ACC112 (cell line): ENCODE measurements around the gene SNX1.

ENCODE experiments used
- H2AFZ ChIP-seq: fragments of 200-600 bp; sonication (generic); one replicate; pipeline ENCODE4 v1.6.0; 2017; ENCODE audit warnings: antibody characterized with exemption, low read length; ENCODE audit not compliant: unreplicated experiment
- H3K27ac ChIP-seq: fragments of 200-600 bp; sonication (generic); 2 replicates; pipeline ENCODE4 v1.5.1; 2014; ENCODE audit warnings: low read depth, mild to moderate bottlenecking, antibody characterized with exemption, low read length, moderate library complexity
- H3K27me3 ChIP-seq: fragments of 200-600 bp; sonication (generic); 2 replicates; pipeline ENCODE4 v1.6.1; 2014; ENCODE audit warnings: mild to moderate bottlenecking, antibody characterized with exemption, low read length, moderate library complexity, mixed read lengths; ENCODE audit not compliant: insufficient read depth
- H3K36me3 ChIP-seq: fragments of 200-600 bp; sonication (generic); 2 replicates; pipeline ENCODE4 v1.6.1; 2016; ENCODE audit warnings: mild to moderate bottlenecking, antibody characterized with exemption, low read length, moderate library complexity, mixed read lengths; ENCODE audit not compliant: insufficient read depth
- H3K4me1 ChIP-seq: fragments of 200-600 bp; sonication (generic); one replicate; pipeline ENCODE4 v1.6.1; 2016; ENCODE audit warnings: low read length, mixed read lengths; ENCODE audit not compliant: insufficient read depth, unreplicated experiment, control insufficient read depth
- H3K4me3 ChIP-seq: fragments of 200-600 bp; sonication (generic); 2 replicates; pipeline ENCODE4 v1.5.1; 2014; ENCODE audit warnings: mild to moderate bottlenecking, low read depth, low read length
- H3K79me2 ChIP-seq: fragments of 200-600 bp; sonication (generic); one replicate; pipeline ENCODE4 v1.6.0; 2016; ENCODE audit warnings: low read length; ENCODE audit not compliant: control insufficient read depth, unreplicated experiment, insufficient read depth

Gene SNX1

GRCh38 chr15:64156652-64157331, 61.0 kb downstream of the SNX1 start:
- Histone ChIP-seq H3K4me1 (peaks cover 17% of the 10 kb centered on the region), H3K27me3 (peaks cover 13% of the 10 kb centered on the region), H3K27ac (no peak overlapping the region), H2AFZ (no peak overlapping the region), H3K4me3 (no peak overlapping the region), H3K79me2 (peaks cover 20% of the 10 kb centered on the region), H3K36me3 (peaks cover 33% of the 10 kb centered on the region)

GRCh38 chr15:64157599-64158125, 61.9 kb downstream of the SNX1 start:
- H2AFZ ChIP-seq = no peak overlapping the region
- H3K27ac ChIP-seq = no peak overlapping the region
- no peak overlapping the region for H3K4me3 ChIP-seq
- peaks cover 13% of the 10 kb centered on the region for H3K4me1 ChIP-seq
- H3K27me3 ChIP-seq = peaks cover 5% of the 10 kb centered on the region
- H3K79me2 ChIP-seq = peaks cover 28% of the 10 kb centered on the region
- H3K36me3 ChIP-seq = peaks cover 33% of the 10 kb centered on the region

GRCh38 chr15:64158363-64159134, 62.8 kb downstream of the SNX1 start:
- peaks cover 33% of the 10 kb centered on the region for H3K36me3 ChIP-seq
- H3K27me3 ChIP-seq = no peaks in the 10 kb centered on the region
- H3K27ac ChIP-seq = no peak overlapping the region
- H2AFZ ChIP-seq = no peak overlapping the region
- no peak overlapping the region for H3K4me3 ChIP-seq
- peaks cover 15% of the 10 kb centered on the region for H3K4me1 ChIP-seq
- peaks cover 29% of the 10 kb centered on the region for H3K79me2 ChIP-seq

- Histone ChIP-seq H3K4me1 (peaks cover 19% of the 10 kb centered on the region), H3K27me3 (no peaks in the 10 kb centered on the region)
These were observed 66.1 kb downstream of the SNX1 start for GRCh38 chr15:64161688-64162477.

GRCh38 chr15:64162478-64162868, 66.7 kb downstream of the SNX1 start:
- Histone ChIP-seq H3K27ac (peak overlapping the region; percentile 62), H3K4me1 (peaks cover 19% of the 10 kb centered on the region), H2AFZ (no peak overlapping the region), H3K36me3 (peaks cover 23% of the 10 kb centered on the region), H3K79me2 (peaks cover 29% of the 10 kb centered on the region), H3K4me3 (peak overlapping the region; percentile 97), H3K27me3 (no peaks in the 10 kb centered on the region)

More at GRCh38 chr15:64161688-64162477, 66.1 kb downstream of the SNX1 start:
- Histone ChIP-seq H3K79me2 (peaks cover 29% of the 10 kb centered on the region), H3K36me3 (peaks cover 28% of the 10 kb centered on the region), H3K27ac (peak overlapping the region; percentile 62), H3K4me3 (peak overlapping the region; percentile 97), H2AFZ (no peak overlapping the region)

GRCh38 chr15:64162869-64163658, 67.3 kb downstream of the SNX1 start, which contains the start of gene PPIB:
TSS of gene PPIB (minus strand) at chr15:64163022. CDS start at chr15:64162986, 36 bp downstream.
- Histone ChIP-seq H3K4me1 (peaks cover 19% of the 10 kb centered on the region), H3K27ac (peak within 1 kb of the TSS; percentile 62)

GRCh38 chr15:64163659-64164362, 68.0 kb downstream of the SNX1 start:
- Histone ChIP-seq H3K79me2 (peaks cover 27% of the 10 kb centered on the region), H3K27ac (peak overlapping the region; percentile 2; the same call in 1 of the 2 replicates), H3K4me3 (peak overlapping the region; percentile 97), H3K27me3 (no peaks in the 10 kb centered on the region), H2AFZ (peak overlapping the region; percentile 36), H3K4me1 (peaks cover 19% of the 10 kb centered on the region), H3K36me3 (peaks cover 10% of the 10 kb centered on the region)

More at GRCh38 chr15:64162869-64163658, 67.3 kb downstream of the SNX1 start, which contains the start of gene PPIB:
- H2AFZ ChIP-seq = peak within 1 kb of the TSS; percentile 36
- peak within 1 kb of the TSS; percentile 97 for H3K4me3 ChIP-seq
- H3K27me3 ChIP-seq = no peaks in the 10 kb centered on the region
- H3K79me2 ChIP-seq = peaks cover 29% of the 10 kb centered on the region
- peaks cover 18% of the 10 kb centered on the region for H3K36me3 ChIP-seq

- peaks cover 19% of the 10 kb centered on the region for H3K4me1 ChIP-seq
- H3K79me2 ChIP-seq = peaks cover 26% of the 10 kb centered on the region
- no peaks in the 10 kb centered on the region for H3K27me3 ChIP-seq
- no peak overlapping the region for H3K27ac ChIP-seq
- no peak overlapping the region for H2AFZ ChIP-seq
- H3K36me3 ChIP-seq = peaks cover 8% of the 10 kb centered on the region
- H3K4me3 ChIP-seq = no peak overlapping the region
These were observed 68.7 kb downstream of the SNX1 start for GRCh38 chr15:64164436-64164835.

GRCh38 chr15:64166102-64166890, 70.5 kb downstream of the SNX1 start:
- H3K79me2 ChIP-seq = peaks cover 15% of the 10 kb centered on the region
- no peaks in the 10 kb centered on the region for H3K36me3 ChIP-seq
- no peak overlapping the region for H3K27ac ChIP-seq
- H3K4me3 ChIP-seq = no peak overlapping the region
- no peak overlapping the region for H2AFZ ChIP-seq
- H3K27me3 ChIP-seq = no peaks in the 10 kb centered on the region
- H3K4me1 ChIP-seq = peaks cover 8% of the 10 kb centered on the region
